ENCODE results near the gene MAGEB3.
A peak's percentile ranks its signal among the peaks of the same experiment; 100 is the strongest.

DNA sequence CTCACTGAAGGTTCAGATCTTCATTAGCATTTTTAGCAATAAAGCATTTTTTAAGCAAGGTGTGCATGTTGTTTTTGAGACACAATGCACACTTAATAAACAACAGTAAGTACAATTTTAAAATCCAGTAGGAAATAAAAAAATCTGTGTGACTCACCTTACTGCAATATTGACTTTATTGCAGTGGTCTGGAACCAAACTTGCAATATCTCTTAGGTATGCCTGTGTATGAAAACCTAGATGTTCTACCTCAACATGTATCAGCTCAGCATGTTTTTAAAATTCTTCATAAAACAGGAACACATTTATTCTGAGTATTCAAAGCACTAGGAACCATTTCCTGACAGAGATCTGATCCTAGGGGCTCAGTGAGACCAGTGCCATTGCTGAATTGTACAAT is 52.1 kb downstream of the MAGEB3 start:
- TF ChIP-seq ZFP36 (IDR thresholded peaks at IDR 0.05; ENCODE audit: borderline replicate concordance, partially characterized antibody) (no peak), HDAC2 (IDR thresholded peaks at IDR 0.05) (no peak), RFX5 (IDR thresholded peaks at IDR 0.05) (no peak), MAFK (IDR thresholded peaks at IDR 0.05; ENCODE audit: partially characterized antibody) (no peak), POLR2A (IDR thresholded peaks at IDR 0.05; ENCODE audit: low read length) (no peak), CEBPB (IDR thresholded peaks at IDR 0.05) (no peak), ZSCAN20 (CRISPR knock-in tag; IDR thresholded peaks at IDR 0.05) (peak; percentile 61; the same call in 1 of the 2 replicates), HOXB13 (CRISPR knock-in tag; IDR thresholded peaks at IDR 0.05; ENCODE audit: low read depth) (no peak)
- TF ChIP-seq, protein P1, sequence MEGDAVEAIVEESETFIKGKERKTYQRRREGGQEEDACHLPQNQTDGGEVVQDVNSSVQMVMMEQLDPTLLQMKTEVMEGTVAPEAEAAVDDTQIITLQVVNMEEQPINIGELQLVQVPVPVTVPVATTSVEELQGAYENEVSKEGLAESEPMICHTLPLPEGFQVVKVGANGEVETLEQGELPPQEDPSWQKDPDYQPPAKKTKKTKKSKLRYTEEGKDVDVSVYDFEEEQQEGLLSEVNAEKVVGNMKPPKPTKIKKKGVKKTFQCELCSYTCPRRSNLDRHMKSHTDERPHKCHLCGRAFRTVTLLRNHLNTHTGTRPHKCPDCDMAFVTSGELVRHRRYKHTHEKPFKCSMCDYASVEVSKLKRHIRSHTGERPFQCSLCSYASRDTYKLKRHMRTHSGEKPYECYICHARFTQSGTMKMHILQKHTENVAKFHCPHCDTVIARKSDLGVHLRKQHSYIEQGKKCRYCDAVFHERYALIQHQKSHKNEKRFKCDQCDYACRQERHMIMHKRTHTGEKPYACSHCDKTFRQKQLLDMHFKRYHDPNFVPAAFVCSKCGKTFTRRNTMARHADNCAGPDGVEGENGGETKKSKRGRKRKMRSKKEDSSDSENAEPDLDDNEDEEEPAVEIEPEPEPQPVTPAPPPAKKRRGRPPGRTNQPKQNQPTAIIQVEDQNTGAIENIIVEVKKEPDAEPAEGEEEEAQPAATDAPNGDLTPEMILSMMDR (IDR thresholded peaks at IDR 0.05) = no peak
- TF ChIP-seq, protein P2, sequence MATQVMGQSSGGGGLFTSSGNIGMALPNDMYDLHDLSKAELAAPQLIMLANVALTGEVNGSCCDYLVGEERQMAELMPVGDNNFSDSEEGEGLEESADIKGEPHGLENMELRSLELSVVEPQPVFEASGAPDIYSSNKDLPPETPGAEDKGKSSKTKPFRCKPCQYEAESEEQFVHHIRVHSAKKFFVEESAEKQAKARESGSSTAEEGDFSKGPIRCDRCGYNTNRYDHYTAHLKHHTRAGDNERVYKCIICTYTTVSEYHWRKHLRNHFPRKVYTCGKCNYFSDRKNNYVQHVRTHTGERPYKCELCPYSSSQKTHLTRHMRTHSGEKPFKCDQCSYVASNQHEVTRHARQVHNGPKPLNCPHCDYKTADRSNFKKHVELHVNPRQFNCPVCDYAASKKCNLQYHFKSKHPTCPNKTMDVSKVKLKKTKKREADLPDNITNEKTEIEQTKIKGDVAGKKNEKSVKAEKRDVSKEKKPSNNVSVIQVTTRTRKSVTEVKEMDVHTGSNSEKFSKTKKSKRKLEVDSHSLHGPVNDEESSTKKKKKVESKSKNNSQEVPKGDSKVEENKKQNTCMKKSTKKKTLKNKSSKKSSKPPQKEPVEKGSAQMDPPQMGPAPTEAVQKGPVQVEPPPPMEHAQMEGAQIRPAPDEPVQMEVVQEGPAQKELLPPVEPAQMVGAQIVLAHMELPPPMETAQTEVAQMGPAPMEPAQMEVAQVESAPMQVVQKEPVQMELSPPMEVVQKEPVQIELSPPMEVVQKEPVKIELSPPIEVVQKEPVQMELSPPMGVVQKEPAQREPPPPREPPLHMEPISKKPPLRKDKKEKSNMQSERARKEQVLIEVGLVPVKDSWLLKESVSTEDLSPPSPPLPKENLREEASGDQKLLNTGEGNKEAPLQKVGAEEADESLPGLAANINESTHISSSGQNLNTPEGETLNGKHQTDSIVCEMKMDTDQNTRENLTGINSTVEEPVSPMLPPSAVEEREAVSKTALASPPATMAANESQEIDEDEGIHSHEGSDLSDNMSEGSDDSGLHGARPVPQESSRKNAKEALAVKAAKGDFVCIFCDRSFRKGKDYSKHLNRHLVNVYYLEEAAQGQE (IDR thresholded peaks at IDR 0.05) = no peak
